HG02798 (cell line): ENCODE measurements around the gene SMARCA1.

Experiments used
- ATAC-seq: cut with Tn5 transposase; IDR thresholded peaks from one replicate; pipeline ENCODE4 v1.9.1; 2021; ENCODE audit warnings: mild to moderate bottlenecking; ENCODE audit not compliant: unreplicated experiment, poor library complexity

Gene SMARCA1

DNA sequence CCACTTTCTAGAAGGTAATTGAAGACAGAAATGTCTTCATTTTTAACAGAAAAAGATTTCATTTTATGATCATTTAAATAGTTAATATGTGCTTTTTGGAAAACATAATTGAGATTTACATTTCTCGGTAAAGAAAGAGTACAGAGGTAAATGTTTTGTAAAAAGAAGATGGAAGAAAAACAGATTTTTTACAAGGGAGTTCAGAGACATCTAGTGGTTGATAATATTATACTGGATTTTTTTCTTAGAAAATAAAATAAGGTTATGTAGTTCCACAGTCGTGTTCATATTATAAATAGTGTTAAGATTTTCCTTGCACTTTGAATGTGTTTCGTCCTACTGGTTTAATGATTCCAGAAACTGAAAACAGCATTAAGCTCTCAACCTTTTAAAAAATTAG lies 60.6 kb downstream of the SMARCA1 start:
- no peak for ATAC-seq

DNA sequence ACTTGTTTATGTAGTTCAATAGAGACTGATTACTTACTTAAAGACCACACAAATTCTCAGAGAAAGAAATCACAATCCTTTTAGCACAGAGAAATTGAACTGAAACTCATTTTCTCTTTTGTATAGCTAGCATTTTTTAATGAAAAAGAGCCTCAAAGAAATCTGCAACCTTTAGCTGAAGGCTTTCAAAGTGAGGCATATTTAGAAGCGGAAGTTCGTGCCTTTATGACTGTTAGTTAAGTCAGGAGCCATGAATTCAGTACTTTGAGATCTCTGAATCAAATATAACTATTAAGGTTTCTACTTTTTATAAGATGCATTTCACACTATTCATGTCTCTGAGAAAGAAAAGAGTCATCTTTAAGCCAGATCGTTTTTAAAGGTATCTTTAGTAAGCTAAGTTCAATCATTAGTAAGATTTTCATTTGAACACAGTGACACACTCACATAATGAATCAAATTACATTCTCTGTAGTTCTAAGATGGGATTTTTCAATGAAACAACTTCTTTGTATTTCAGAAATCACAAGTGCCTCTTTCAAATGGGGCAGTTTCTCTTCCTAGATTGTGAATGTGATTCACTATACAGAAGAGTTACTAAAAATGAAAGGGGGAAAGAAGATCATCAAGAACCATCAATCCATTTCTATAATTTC lies 61.4 kb downstream of the SMARCA1 start:
- no peak for ATAC-seq

DNA sequence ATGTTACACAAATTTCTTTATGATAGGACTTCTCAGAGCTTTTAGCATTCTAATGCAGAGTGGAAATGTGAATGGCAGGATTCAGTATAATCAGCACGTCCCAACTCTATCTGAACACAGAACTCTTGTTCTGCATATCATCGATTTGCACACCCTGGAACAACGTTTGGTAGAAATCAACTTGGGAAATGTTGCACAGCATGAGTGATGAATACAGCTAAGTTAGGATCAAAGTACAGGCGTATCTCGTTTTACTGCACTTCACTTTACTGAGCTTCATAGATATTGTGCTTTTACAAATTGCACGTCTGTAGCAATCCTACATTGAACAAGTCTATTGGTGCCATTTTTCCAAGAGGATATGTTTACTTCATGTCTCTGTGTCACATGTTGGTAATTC lies 70.8 kb downstream of the SMARCA1 start:
- ATAC-seq = no peak

DNA sequence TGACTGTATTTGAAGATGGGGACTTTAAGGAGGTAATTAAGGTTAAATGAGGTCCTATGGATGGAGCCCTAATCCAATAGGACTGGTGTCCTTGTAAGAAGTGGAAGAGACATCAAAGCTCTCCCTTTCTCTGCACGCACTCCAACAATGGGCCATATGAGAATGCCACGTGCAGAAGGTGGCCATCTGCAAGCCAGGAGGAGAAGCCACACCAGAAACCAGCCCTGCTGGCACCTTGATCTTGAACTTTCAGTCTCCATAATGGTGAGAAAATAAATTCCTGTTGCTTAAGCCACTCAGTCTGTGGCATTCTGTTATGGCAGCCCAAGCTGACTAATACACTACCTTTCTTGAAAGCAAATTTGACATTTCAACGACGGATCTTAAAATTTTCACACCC lies 73.2 kb downstream of the SMARCA1 start:
- ATAC-seq = no peak

DNA sequence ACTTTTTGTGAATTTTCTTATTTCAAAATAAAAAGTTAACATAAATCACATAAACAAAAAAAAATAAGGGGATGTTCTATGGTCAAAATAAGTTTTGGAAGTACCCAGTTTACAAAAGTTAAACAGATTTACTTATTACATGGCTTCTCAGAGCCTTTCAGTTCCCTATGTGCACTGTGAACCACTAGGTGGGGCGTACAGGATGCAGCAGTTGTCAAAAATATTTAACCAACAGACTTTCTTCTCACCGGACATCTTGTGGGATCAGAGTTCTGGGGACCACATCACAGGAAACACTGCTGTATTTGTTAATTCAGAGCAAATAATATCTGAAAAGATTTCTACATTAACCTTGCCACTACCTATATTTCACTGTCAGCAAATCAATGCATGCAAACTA lies 74.1 kb downstream of the SMARCA1 start:
- no peak for ATAC-seq

DNA sequence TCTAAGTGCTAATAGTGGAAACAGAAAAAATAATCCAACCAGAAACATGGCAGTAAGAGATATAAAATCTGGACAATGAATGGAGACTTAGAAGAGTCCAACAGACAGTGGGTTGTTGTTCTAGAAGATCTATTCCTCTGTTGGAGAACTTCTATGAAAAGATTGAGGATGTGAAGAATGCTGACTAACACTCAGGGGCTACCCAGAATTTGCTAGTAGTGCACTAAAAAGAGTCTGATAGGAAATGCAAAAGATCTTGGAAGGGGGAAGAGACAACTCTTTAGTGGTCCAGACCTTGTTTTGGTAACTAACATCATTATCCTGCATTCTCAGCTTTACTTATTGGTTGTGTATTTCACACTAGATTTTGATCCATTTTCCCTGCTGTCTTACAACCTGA lies 77.9 kb downstream of the SMARCA1 start:
- no peak for ATAC-seq

DNA sequence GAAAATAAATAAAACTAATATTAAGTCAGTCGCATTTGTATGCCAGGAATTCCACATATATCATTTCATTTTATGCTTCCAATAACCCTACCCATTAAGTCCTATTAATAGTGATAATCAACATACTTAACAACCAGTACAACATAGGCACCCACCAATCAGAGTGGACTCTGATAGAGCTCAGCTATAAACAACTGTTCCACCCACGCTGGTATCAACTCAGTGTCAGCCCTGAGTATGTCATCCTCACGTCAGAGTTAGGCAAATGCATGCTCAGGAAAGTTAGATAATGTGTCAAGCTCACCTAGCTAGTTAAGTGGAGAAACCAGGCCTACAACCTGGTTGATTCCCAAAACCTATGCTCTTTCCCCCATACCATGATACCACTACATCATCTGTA lies 89.3 kb downstream of the SMARCA1 start:
- ATAC-seq = no peak

DNA sequence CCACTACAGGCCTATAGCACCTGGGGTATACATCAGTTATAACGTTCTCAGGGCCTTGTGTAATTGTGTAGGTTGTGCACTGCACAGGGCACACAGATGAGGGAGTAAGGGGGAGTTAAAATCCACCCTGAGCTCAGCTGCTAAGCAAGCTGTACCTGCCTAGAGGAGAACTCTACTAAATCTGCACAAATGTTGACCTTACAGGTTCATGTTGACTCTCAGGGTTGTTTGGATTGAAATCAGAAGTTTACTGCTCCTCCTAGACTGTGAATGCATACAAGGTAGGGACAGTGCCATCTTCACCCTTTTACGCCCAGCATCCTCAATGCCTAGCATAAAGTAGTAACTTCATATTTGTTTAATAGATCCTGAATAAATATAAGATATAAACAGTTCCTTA lies 89.8 kb downstream of the SMARCA1 start:
- no peak for ATAC-seq

DNA sequence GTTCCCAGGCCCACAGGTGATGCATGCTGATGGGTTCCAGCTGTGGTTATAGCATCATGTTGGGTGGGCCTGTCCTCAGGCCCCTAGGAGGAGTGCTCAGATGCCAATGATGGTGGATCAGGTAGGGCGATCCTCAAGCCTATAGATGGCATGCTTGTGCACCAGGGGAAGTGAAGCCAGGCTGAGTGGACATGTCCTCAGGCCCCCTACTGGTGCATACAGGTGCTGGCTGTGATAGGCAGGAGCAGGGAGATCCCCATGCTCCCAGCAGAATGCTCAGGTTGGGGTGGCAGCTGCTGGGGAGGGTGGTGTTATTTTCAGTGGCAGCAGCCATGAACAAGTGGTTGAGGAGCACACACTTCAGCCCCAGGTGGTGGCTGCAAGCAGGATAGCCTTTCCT lies 96.0 kb downstream of the SMARCA1 start:
- ATAC-seq = no peak

DNA sequence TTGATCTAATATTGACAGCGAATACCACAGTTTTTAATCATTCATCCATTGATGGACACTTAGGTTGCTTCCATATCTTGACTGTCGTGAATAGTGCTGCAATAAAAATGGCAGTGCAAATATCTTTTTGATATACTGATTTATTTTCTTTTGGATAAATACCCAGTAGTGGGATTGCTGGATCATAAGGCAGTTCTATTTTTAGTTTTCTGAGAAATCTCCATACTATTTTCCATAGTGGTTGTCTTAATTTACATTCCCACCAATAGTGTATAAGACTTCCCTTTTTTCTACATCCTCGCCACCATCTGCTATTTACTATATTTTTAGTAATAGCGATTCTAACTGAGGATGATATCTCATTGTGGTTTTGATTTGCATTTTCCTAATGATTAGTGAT lies 100.1 kb downstream of the SMARCA1 start:
- ATAC-seq = no peak

DNA sequence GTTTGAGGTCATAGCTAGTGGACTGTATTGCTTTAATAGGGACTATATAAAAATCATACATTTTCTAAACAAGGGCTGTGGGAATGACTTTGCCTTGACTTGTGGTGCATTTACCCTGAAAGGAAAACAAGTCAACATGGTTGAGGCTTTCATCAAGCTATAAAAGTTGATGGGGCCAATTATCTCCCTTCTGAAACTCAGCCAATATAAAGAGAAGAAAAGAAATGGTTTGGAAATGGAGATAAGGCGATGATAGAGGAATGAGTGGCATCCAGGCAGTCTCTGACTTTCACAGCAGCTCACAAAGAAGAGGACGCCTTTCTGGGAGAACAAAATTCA lies 118.7 kb downstream of the SMARCA1 start:
- no peak for ATAC-seq

DNA sequence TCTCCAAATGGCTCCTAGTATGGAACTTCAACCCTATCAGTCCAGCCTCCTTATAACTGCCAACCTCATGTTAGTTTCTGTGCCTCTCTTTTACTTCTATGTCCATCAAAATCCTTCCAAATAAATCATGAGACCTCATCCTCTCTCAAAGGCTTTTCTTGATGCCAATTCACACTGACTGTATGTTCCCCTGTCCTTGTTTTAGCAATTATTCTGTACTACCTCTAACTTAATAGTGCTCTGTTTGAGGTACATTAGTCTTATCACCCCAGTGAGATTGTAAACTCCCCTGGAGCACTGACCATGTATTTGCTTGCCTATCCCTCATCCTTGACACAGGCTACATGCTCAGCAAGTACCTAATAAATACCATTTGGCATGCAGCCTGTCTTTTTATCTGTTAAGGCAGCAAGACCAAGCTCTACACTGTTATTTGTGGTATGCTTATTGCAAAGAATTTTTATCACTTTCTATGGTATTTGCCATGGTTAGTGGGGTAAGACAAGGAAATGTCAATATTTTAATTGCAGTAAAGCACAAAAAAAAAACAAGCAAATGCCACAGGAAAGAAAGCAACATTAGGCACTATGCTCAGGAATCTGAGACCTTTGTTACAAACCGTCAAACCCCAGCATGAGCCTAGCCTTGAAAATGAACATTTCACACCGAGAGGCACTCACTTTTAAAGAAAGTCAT lies 119.2 kb downstream of the SMARCA1 start:
- ATAC-seq = no peak
